GM19043 (cell line): ENCODE results near the gene TAF11L11.
"Not testable (repeated sequence)": the region's sequence is repeated elsewhere in the genome, so short reads cannot be mapped to it uniquely, and the experiment has no call there.

ENCODE experiments used
- ATAC-seq: cut with Tn5 transposase; IDR thresholded peaks from one replicate; pipeline ENCODE4 v1.9.1; 2021; ENCODE audit warnings: low read depth; ENCODE audit not compliant: unreplicated experiment

TAF11L11 gene

GRCh38 chr5:17603880-17604279 lies at the start of gene TAF11L11:
Gene TAF11L11 (plus strand): TSS chr5:17604183.
- ATAC-seq, result not testable (repeated sequence)

- ATAC-seq, result not testable (repeated sequence)
Measured at GRCh38 chr5:17585658-17586057, 18.3 kb upstream of the TAF11L11 start, which contains the start of gene TAF11L7. Gene TAF11L7 (minus strand): TSS chr5:17585758.

GRCh38 chr5:17590860-17591259 lies 13.1 kb upstream of the TAF11L11 start, which contains the start of gene TAF11L8:
Gene TAF11L8 (minus strand): TSS chr5:17590960.
- not testable (repeated sequence) for ATAC-seq

GRCh38 chr5:17594255-17594654 lies 9.7 kb upstream of the TAF11L11 start, which contains the start of gene TAF11L9:
Gene TAF11L9 (minus strand): TSS chr5:17594394.
- ATAC-seq, result not testable (repeated sequence)

GRCh38 chr5:17597728-17598127 lies 6.3 kb upstream of the TAF11L11 start, which contains the start of gene TAF11L10:
Gene TAF11L10 (minus strand): TSS chr5:17597828.
- ATAC-seq, result not testable (repeated sequence)

- no peak for ATAC-seq
Measured at GRCh38 chr5:17604951-17605350, 968 bp downstream of the TAF11L11 start.

- not testable (repeated sequence) for ATAC-seq
Measured at GRCh38 chr5:17607461-17607860, 3.5 kb downstream of the TAF11L11 start.

- not testable (repeated sequence) for ATAC-seq
Measured at GRCh38 chr5:17610092-17610491, 6.1 kb downstream of the TAF11L11 start, which contains the start of gene TAF11L12. Gene TAF11L12 (plus strand): TSS chr5:17610392.

- no peak for ATAC-seq
Measured at GRCh38 chr5:17614872-17615605, 11.1 kb downstream of the TAF11L11 start.

GRCh38 chr5:17619354-17619753 lies 15.4 kb downstream of the TAF11L11 start:
- no peak for ATAC-seq

GRCh38 chr5:17620627-17621026 lies 16.6 kb downstream of the TAF11L11 start:
- ATAC-seq, result no peak

- ATAC-seq, result no peak
Measured at GRCh38 chr5:17625686-17626085, 21.7 kb downstream of the TAF11L11 start.

GRCh38 chr5:17631788-17632187 lies 27.8 kb downstream of the TAF11L11 start, which contains the start of gene TAF11L13:
Gene TAF11L13 (plus strand): TSS chr5:17632088.
- not testable (repeated sequence) for ATAC-seq

- ATAC-seq, result no peak
Measured at GRCh38 chr5:17634160-17634559, 30.2 kb downstream of the TAF11L11 start, which contains the start of gene TAF11L14. Gene TAF11L14 (plus strand): TSS chr5:17634460.

- ATAC-seq, result not testable (repeated sequence)
Measured at GRCh38 chr5:17649232-17649631, 45.2 kb downstream of the TAF11L11 start.

GRCh38 chr5:17655201-17655759 lies 51.3 kb downstream of the TAF11L11 start:
- ATAC-seq, result not testable (repeated sequence)
